ENCODE data around the gene C19orf38.
"Not testable (repeated sequence)": the region's sequence is repeated elsewhere in the genome, so short reads cannot be mapped to it uniquely, and the experiment has no call there.

Gene C19orf38

DNA sequence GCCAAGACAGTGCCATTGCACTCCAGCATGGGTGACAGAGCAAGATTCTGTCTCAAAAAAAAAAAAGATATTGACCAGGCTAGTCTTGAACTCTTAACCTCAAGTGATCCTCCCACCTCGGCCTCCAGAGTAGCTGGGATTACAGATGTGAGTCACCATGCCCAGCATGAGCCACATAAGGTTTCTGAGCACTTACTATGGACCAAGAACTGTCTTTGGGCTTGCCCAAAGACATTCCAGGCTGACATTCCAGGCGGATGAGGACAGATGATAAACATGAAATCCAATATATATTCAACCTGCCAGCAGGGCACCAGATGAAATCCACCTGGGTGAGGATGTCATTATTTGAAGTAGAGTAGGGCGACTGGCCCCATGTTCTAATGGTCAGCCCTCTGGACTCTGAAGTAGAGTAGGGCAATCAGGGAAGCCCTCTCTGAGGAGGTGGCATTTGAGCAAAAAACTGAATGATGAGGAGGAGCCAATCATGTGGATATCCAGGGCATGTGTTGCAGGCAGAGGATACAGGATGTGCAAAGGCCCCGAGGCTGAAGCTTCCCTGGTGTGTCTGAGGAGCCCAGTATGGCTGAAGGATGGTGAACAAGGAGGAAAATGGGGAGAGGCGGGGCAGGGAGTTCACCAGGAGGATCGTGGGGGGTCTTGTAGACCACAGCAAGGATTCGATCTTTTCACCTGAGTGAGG, 4.0 kb downstream of the C19orf38 start:
- peak; percentile 18 for DNase-seq

DNA sequence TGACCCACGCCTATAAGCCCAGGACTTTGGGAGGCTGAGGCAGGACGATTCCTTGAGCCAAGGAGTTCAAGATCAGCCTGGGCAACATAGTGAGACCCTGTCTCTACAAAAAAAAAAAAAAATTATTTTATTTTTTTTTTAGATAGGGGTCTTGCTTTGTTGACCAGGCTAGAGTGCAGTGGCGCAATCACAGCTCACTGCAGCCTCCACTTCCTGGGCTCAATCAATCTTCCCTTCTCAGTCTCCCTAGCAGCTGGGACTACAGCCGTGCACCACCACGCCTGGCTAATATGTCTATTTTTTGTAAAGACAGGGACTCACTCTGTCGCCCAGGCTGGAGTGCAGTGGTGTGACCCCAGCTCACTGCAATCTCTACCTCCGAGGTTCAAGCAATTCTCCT, 4.7 kb downstream of the C19orf38 start:
- no peak for DNase-seq

GRCh38 chr19:10854350-10855089, 6.3 kb downstream of the C19orf38 start:
- DNase-seq, result no peak

- DNase-seq, result peak; percentile 31
Measured at GRCh38 chr19:10855879-10856522, 7.8 kb downstream of the C19orf38 start.

GRCh38 chr19:10856899-10857298, 8.7 kb downstream of the C19orf38 start:
- not testable (repeated sequence) for DNase-seq

- DNase-seq, result peak; percentile 29
Measured at GRCh38 chr19:10858204-10858828, 10.1 kb downstream of the C19orf38 start.

GRCh38 chr19:10861103-10861651, 13.0 kb downstream of the C19orf38 start:
- no peak for DNase-seq

DNA sequence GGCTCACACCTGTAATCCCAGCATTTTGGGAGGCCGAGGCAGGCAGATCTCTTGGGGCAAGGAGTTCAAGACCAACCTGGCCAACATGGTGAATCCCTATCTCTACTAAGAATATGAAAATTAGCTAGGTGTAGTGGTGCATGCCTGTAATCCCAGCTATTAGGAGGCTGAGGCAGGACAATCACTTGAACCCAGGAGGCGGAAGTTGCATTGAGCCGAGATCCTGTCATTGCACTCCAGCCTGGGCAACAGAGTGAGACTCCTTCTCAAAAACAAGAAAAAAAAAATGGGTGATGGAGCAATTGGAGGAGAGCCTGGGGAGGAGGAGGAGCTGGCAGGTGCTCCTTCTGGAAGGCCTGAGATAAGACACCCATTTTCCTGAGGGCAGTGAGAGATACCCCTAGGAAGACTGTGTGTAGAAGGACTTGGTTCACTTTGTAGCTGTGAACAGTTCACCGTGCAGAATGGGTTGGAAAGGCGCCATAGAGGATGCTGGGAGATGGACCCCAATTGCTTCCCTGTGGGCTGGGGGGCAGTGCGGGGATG, 14.4 kb downstream of the C19orf38 start:
- DNase-seq, result no peak

DNA sequence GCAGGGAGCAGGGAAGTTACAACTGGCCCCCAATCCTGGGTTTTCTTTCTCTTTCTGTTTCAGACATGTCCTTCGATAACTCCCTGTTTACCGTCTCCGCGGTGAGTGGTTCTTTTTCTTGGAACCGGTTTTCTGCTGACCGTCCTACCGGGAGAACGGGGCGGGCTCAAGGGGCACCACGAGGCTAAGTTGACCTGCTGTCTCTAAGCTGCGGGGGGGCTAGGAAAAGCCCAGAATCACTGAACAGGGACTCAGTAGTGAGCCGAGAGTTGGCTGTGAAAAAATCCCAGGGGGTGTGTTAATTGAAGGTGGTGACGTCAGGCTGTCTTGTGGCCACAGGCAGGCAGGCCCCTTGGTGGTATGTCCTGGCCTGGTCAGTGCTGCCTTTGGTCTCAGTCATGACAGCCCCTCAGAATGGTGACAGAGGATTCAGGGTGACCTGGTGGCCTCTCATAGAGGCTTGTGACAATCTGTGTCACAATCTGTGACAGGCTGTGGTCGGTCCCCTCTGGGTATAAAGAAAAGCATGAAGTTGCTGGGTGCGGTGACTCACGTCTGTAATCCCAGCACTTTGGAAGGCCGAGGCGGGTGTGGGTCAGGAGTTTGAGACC, 15.0 kb downstream of the C19orf38 start:
- DNase-seq, result peak; percentile 19

- DNase-seq, result peak; percentile 76
Measured at GRCh38 chr19:10864538-10864899, 16.3 kb downstream of the C19orf38 start.

DNA sequence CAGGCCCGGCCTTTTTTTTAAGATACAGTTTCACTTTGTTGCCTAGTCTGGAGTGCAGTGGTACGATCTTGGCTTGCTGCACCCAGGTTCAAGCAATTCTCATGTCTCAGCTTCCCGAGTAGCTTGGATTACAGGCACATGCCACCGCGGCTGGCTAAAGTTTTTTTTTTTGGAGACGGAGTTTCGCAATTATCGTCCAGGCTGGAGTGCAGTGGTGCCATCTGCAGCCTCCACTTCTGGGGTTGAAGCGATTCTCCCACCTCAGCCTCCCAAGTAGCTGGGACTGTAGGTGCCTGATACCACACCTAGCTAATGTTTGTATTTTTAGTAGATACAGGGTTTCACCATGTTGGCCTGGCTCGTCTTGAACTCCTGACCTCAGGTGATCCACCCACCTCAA, 18.3 kb downstream of the C19orf38 start:
- DNase-seq, result no peak

- DNase-seq, result no peak
Measured at GRCh38 chr19:10868872-10869547, 20.8 kb downstream of the C19orf38 start.

DNA sequence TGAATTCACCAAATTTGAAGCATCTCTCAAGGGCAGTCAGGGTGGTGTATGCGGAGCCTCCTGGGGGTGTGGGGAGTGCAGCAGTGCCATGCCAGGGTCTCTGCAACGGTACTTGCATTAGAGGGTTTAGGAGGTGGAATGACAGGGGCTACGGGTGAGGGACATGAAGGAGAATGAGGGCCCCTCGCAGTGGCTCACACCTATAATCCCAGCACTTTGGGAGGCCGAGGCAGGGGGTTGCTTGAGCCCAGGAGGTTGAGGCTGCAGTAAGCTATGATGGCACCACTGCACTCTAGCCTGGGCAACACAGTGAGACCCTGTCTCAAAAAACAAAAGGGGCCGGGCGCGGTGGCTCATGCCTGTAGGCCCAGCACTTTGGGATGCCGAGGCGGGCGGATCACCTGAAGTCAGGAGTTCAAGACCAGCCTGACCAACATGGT, 21.7 kb downstream of the C19orf38 start:
- not testable (repeated sequence) for DNase-seq

DNA sequence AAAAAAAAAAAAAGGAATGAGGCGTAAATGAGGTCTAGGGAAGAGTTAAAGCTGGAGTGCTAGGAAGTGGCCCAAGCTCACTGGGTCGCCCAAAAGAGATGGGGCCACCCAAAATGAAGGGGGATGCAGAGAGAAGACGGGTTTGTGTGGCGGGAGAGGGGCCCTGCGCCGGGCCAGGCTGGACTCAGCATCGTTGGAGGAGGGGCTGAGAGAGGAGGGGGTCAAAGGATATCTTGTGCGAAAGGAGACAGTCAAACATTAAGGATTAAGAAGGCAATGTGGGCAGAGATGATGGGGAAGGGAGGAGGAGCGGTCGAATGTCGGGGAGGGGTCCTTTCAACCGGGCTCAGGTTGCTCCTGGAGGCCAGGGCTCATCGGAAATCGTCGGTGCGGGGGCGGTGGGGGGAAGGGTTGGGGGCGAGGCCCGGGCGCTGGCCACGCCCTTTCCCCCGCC, 22.3 kb downstream of the C19orf38 start:
- no peak for DNase-seq

GRCh38 chr19:10870955-10871603, 22.9 kb downstream of the C19orf38 start, which contains the start of gene CARM1:
Gene CARM1 (plus strand): TSS chr19:10871553. CDS start chr19:10871703, 150 bp downstream.
- peak; percentile 98 for DNase-seq

GRCh38 chr19:10871711-10872545, 23.7 kb downstream of the C19orf38 start:
- DNase-seq, result peak; percentile 53

DNA sequence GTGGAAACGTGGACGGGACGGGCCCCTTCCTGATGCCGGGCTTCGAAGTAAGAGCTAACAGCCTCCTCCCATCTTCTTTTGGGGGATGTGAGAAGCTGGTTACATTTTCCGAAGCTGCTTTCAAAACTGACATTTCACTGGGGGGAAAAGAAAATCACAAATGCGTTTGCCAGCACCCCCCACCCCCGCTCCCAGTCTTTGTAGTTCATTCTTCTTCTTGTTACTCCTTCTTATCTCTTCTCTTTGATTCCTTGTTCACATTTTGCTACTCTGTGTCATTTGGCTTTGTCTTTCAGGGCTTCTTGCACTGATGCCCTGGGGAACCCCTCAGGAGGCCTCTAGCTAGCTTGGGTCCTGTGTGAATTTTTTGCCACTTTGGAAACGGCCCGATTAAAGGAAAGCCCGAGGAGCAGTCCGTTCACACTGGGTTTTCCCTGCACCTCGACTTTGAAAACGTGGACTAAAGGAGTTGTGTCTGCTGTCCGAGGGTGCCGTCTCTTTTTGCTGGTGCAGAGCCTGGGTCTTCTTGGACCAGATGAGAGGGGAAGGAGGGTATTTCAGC, 24.4 kb downstream of the C19orf38 start:
- DNase-seq, result no peak

- DNase-seq, result no peak
Measured at GRCh38 chr19:10874024-10874423, 25.8 kb downstream of the C19orf38 start.

GRCh38 chr19:10876459-10877240, 28.4 kb downstream of the C19orf38 start:
- DNase-seq, result no peak
